Measurements from ENCODE around the gene NUF2. TPM values are rescaled to one million over a fixed set of nuclear protein-coding genes. Genes with fewer than 3 reads are reported as not detected.

Gene NUF2
- total and polyA plus RNA-seq, 2 donors (not counting 1 experiment from before 2014, with no cell fraction given), result 4.6 to 6.5 TPM

GRCh38 chr1:163296504-163297263 is 25.1 kb upstream of the NUF2 start:
- no peak for DNase-seq (ENCODE audit: low read depth in 2 of 2)
- H3K79me2 ChIP-seq (ENCODE audit: control insufficient read depth, insufficient read depth, low read length), result no peaks in the 10 kb centered on the region
- no peak overlapping the region for H3K4me2 ChIP-seq (ENCODE audit: extremely low read depth, insufficient read depth, low read length)
- H4K20me1 ChIP-seq (ENCODE audit: control insufficient read depth, extremely low read depth, insufficient read depth, low read length), result no peaks in the 10 kb centered on the region
- H3K4me1 ChIP-seq (ENCODE audit: control insufficient read depth, extremely low read depth, insufficient read depth, low read length), result peaks cover 3% of the 10 kb centered on the region
- no peak overlapping the region for H2AFZ ChIP-seq (ENCODE audit: low read length)
- H3K9me3 ChIP-seq (ENCODE audit: control insufficient read depth, insufficient read depth, low read depth, low read length), result no peaks in the 10 kb centered on the region
- no peaks in the 10 kb centered on the region for H3K36me3 ChIP-seq (ENCODE audit: control insufficient read depth, insufficient read depth, low read length)
- H3K27me3 ChIP-seq (ENCODE audit: control insufficient read depth, insufficient read depth, low read length), result no peaks in the 10 kb centered on the region
- TF ChIP-seq EZH2 (IDR thresholded peaks at IDR 0.05; ENCODE audit: low read length, missing control alignments) (no peak), CTCF (conservative IDR thresholded peaks at IDR 0.05 in 1 of 2, IDR thresholded peaks at IDR 0.05 in 1 of 2; ENCODE audit: low read depth in 1 of 2, low read length in 2 of 2) (no peak)
- no peak overlapping the region for H3K27ac ChIP-seq (ENCODE audit: insufficient read depth, low read length)
- H3K9ac ChIP-seq (ENCODE audit: insufficient read depth, low read length), result no peak overlapping the region
- H3K4me3 ChIP-seq (replicated peaks in 1 of 4; ENCODE audit: control extremely low read depth in 1 of 4, insufficient read depth in 1 of 4, low read depth in 3 of 4, low read length in 4 of 4), result no peak overlapping the region

- H2AFZ ChIP-seq (ENCODE audit: low read length), result no peak overlapping the region
- H3K4me3 ChIP-seq (replicated peaks in 1 of 4; ENCODE audit: control extremely low read depth in 1 of 4, insufficient read depth in 1 of 4, low read depth in 3 of 4, low read length in 4 of 4), result no peak overlapping the region
- no peak overlapping the region for H3K9ac ChIP-seq (ENCODE audit: insufficient read depth, low read length)
- no peaks in the 10 kb centered on the region for H3K27me3 ChIP-seq (ENCODE audit: control insufficient read depth, insufficient read depth, low read length)
- no peak for DNase-seq (ENCODE audit: low read depth in 2 of 2)
- H3K9me3 ChIP-seq (ENCODE audit: control insufficient read depth, insufficient read depth, low read depth, low read length), result no peaks in the 10 kb centered on the region
- H3K79me2 ChIP-seq (ENCODE audit: control insufficient read depth, insufficient read depth, low read length), result no peaks in the 10 kb centered on the region
- no peak overlapping the region for H3K27ac ChIP-seq (ENCODE audit: insufficient read depth, low read length)
- peaks cover 3% of the 10 kb centered on the region for H3K4me1 ChIP-seq (ENCODE audit: control insufficient read depth, extremely low read depth, insufficient read depth, low read length)
- TF ChIP-seq CTCF (conservative IDR thresholded peaks at IDR 0.05 in 1 of 2, IDR thresholded peaks at IDR 0.05 in 1 of 2; ENCODE audit: low read depth in 1 of 2, low read length in 2 of 2) (no peak), EZH2 (IDR thresholded peaks at IDR 0.05; ENCODE audit: low read length, missing control alignments) (no peak)
- no peaks in the 10 kb centered on the region for H4K20me1 ChIP-seq (ENCODE audit: control insufficient read depth, extremely low read depth, insufficient read depth, low read length)
- no peaks in the 10 kb centered on the region for H3K36me3 ChIP-seq (ENCODE audit: control insufficient read depth, insufficient read depth, low read length)
- H3K4me2 ChIP-seq (ENCODE audit: extremely low read depth, insufficient read depth, low read length), result no peak overlapping the region
These were observed 23.4 kb upstream of the NUF2 start for GRCh38 chr1:163298365-163298764.

- Histone ChIP-seq H3K79me2 (ENCODE audit: control insufficient read depth, insufficient read depth, low read length) (no peaks in the 10 kb centered on the region), H3K9me3 (ENCODE audit: control insufficient read depth, insufficient read depth, low read depth, low read length) (no peaks in the 10 kb centered on the region), H3K4me1 (ENCODE audit: control insufficient read depth, extremely low read depth, insufficient read depth, low read length) (peaks cover 3% of the 10 kb centered on the region), H3K9ac (ENCODE audit: insufficient read depth, low read length) (no peak overlapping the region), H4K20me1 (ENCODE audit: control insufficient read depth, extremely low read depth, insufficient read depth, low read length) (no peaks in the 10 kb centered on the region), H3K4me2 (ENCODE audit: extremely low read depth, insufficient read depth, low read length) (no peak overlapping the region), H3K36me3 (ENCODE audit: control insufficient read depth, insufficient read depth, low read length) (no peaks in the 10 kb centered on the region), H3K27me3 (ENCODE audit: control insufficient read depth, insufficient read depth, low read length) (no peaks in the 10 kb centered on the region), H3K27ac (ENCODE audit: insufficient read depth, low read length) (no peak overlapping the region), H3K4me3 (replicated peaks in 1 of 4; ENCODE audit: control extremely low read depth in 1 of 4, insufficient read depth in 1 of 4, low read depth in 3 of 4, low read length in 4 of 4) (no peak overlapping the region), H2AFZ (ENCODE audit: low read length) (no peak overlapping the region)
- no peak for DNase-seq (ENCODE audit: low read depth in 2 of 2)
- TF ChIP-seq EZH2 (IDR thresholded peaks at IDR 0.05; ENCODE audit: low read length, missing control alignments), result no peak
- no peak for TF ChIP-seq CTCF (conservative IDR thresholded peaks at IDR 0.05 in 1 of 2, IDR thresholded peaks at IDR 0.05 in 1 of 2; ENCODE audit: low read depth in 1 of 2, low read length in 2 of 2)
These were observed 21.2 kb upstream of the NUF2 start for GRCh38 chr1:163300568-163300967.

Data from fibroblast of lung (primary cell).